ENCODE measurements around the gene EVI5L. TPM values are rescaled to one million over a fixed set of nuclear protein-coding genes. Genes with fewer than 3 reads are reported as not detected.

EVI5L gene
- total RNA-seq, 1 donor from 2014 or later = 19.0 TPM

DNA sequence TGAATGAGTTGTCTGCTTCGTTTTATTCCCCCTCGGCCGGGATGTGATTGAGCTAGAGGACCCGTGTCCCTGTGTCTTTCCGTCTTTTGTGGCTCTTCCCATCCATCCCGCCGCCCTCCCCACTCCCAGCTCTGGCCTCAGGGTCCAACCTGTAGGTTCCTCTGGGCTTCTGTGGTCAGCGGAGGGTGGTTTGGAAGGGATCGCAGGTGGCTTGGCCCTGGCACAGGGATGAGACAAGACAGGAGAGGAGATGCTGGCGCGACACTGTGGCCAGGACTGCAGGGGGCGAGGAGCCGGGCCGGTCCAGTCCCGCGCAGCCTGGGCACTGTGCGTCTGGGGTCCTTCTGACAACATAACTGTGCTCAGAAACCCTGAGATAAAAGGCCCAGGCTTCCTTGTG is 2.0 kb downstream of the EVI5L start:
- TF ChIP-seq, protein P1, sequence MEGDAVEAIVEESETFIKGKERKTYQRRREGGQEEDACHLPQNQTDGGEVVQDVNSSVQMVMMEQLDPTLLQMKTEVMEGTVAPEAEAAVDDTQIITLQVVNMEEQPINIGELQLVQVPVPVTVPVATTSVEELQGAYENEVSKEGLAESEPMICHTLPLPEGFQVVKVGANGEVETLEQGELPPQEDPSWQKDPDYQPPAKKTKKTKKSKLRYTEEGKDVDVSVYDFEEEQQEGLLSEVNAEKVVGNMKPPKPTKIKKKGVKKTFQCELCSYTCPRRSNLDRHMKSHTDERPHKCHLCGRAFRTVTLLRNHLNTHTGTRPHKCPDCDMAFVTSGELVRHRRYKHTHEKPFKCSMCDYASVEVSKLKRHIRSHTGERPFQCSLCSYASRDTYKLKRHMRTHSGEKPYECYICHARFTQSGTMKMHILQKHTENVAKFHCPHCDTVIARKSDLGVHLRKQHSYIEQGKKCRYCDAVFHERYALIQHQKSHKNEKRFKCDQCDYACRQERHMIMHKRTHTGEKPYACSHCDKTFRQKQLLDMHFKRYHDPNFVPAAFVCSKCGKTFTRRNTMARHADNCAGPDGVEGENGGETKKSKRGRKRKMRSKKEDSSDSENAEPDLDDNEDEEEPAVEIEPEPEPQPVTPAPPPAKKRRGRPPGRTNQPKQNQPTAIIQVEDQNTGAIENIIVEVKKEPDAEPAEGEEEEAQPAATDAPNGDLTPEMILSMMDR (conservative IDR thresholded peaks at IDR 0.05) = no peak
- H3K4me3 Mint-ChIP-seq = peak overlapping the region; percentile 86
- DNase-seq (ENCODE audit: extremely low spot score, unreplicated experiment) = no peak
- H3K36me3 Mint-ChIP-seq = no peaks in the 10 kb centered on the region
- peak overlapping the region; percentile 55 for H3K27ac Mint-ChIP-seq
- H3K4me1 Mint-ChIP-seq (ENCODE audit: unreplicated experiment) = peaks cover 16% of the 10 kb centered on the region
- H3K9me3 Mint-ChIP-seq = no peaks in the 10 kb centered on the region
- H3K27me3 Mint-ChIP-seq = peaks cover 19% of the 10 kb centered on the region

DNA sequence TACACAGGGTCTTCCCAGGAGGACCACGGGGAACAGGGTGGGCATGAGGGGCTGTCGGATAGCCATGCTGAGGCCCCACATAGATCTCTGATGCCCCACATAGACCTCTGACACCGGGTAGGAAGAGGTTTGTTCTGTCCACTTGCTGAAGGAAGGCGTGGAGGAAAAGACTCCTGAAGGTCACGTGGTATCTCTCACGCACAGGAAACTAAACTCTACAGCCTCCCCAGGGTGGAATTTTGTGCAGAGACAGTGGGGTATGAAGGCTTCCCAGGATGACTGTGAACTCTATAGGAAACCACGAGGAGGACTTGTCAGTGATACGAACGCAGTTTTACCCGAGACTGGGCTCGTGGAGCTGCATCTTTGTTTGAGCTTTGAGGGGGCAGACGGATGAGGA is 2.8 kb downstream of the EVI5L start:
- H3K9me3 Mint-ChIP-seq = no peaks in the 10 kb centered on the region
- H3K4me1 Mint-ChIP-seq (ENCODE audit: unreplicated experiment) = peaks cover 16% of the 10 kb centered on the region
- peaks cover 15% of the 10 kb centered on the region for H3K27me3 Mint-ChIP-seq
- H3K4me3 Mint-ChIP-seq = peak overlapping the region; percentile 42
- no peak for DNase-seq (ENCODE audit: extremely low spot score, unreplicated experiment)
- no peaks in the 10 kb centered on the region for H3K36me3 Mint-ChIP-seq
- TF ChIP-seq, protein P1 (conservative IDR thresholded peaks at IDR 0.05) = no peak
- peak overlapping the region; percentile 43 for H3K27ac Mint-ChIP-seq

DNA sequence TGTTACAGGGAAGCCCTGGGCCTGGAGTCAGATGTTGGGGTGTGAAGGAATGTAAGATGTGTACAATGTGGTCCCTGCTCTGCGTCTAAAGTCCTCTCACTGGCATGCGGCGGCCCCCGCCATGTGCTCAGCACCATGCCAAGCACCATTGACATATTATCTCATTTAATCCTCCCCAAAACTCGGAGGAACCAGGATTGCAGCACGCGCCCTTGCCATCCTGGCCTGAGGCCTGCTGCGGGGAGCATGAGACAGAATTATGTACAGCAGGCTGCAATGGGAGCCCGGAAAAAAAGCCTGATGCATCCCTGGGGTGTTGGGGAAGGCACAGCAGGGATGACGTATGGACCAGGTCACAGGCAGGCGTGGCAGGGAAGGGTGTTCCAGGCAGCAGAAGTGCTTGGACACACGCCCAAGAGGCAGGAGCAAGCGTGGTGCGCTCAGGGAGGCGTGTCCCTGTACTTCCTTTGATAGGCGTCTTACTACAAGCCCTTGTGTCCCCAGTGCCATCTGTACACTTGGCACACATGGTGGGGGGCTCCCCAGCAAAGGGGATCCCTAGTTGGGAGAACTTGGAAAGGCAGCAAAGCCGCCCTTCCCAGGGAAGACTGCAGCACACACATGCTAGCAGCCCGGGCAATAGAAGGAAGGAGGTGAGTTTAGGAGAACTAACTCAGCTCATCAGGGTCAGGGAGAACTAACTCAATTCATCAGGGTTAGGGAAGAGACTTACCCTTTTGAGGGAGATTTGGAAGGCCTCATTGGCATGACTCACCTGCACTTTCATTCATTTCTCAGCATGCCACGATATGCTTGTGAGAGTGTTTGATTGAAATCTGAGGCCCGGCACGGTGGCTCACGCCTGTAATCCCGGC is 3.4 kb downstream of the EVI5L start:
- Mint-ChIP-seq H3K36me3 (no peaks in the 10 kb centered on the region), H3K4me3 (peak overlapping the region; percentile 42), H3K27me3 (peaks cover 13% of the 10 kb centered on the region), H3K9me3 (peaks cover 2% of the 10 kb centered on the region), H3K4me1 (ENCODE audit: unreplicated experiment) (peaks cover 19% of the 10 kb centered on the region), H3K27ac (peak overlapping the region; percentile 43)
- TF ChIP-seq, protein P1 (conservative IDR thresholded peaks at IDR 0.05) = no peak
- DNase-seq (ENCODE audit: extremely low spot score, unreplicated experiment) = no peak

DNA sequence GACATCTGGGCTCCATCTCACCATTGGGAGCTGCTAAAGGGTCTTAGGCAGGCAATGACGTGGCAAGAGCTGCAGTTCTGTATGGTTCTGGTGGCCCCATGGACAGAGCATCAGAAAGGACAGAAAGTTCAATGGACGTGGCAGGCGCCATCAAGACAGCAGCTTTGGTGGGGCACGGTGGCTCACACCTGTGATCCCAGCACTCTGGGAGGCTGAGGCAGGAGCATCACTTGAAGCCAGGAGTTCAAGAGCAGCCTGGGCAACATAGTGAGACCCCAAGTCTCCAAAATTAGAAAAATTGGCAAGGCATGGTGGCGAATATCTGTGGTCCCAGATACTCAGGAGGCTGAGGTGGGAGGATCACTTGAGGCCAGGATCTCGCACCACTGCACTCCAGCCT is 9.5 kb downstream of the EVI5L start:
- Mint-ChIP-seq H3K27me3 (no peaks in the 10 kb centered on the region), H3K4me1 (ENCODE audit: unreplicated experiment) (peaks cover 5% of the 10 kb centered on the region), H3K9me3 (peaks cover 4% of the 10 kb centered on the region)

DNA sequence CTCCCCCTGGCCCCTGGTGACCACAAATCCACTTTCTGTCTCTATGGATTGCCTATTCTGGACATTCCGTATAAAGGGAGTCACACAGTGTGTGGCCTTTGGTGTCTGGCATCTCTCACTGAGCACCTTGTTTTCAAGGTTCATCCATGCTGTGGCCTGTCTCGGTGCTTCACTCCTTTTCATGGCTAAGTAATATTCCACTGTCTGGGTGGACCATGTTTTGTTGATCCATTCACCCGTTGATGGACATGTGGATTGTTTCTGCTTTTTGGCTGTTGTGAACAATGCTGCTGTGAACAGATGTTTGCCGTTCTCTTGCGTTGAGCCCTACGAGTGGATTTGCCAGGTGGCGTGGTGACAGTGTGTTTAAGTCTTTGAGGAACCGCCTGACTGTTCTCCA is 10.6 kb downstream of the EVI5L start:
- H3K36me3 Mint-ChIP-seq = no peaks in the 10 kb centered on the region
- H3K27me3 Mint-ChIP-seq = no peaks in the 10 kb centered on the region
- H3K27ac Mint-ChIP-seq = no peak overlapping the region

More for the DNA sequence above, 9.5 kb downstream of the EVI5L start:
- H3K27ac Mint-ChIP-seq = no peak overlapping the region
- TF ChIP-seq, protein P1 (conservative IDR thresholded peaks at IDR 0.05) = no peak
- no peak for DNase-seq (ENCODE audit: extremely low spot score, unreplicated experiment)
- H3K36me3 Mint-ChIP-seq = no peaks in the 10 kb centered on the region
- no peak overlapping the region for H3K4me3 Mint-ChIP-seq

More for the DNA sequence above, 10.6 kb downstream of the EVI5L start:
- H3K4me1 Mint-ChIP-seq (ENCODE audit: unreplicated experiment) = peaks cover 5% of the 10 kb centered on the region
- TF ChIP-seq, protein P1 (conservative IDR thresholded peaks at IDR 0.05) = no peak
- no peak overlapping the region for H3K4me3 Mint-ChIP-seq
- no peak for DNase-seq (ENCODE audit: extremely low spot score, unreplicated experiment)
- peaks cover 4% of the 10 kb centered on the region for H3K9me3 Mint-ChIP-seq

Data from type B pancreatic cell (in vitro differentiated cells).